T-helper 17 cell (primary cell): ENCODE results near the gene USP47. TPM values are rescaled to one million over a fixed set of nuclear protein-coding genes. Genes with fewer than 3 reads are reported as not detected.

Experiments used
- ATAC-seq: fragments of 150-1000 bp; cut with Tn5 transposase; 2 replicates; pipeline ENCODE4 v1.10.0; 2021; ENCODE audit warnings: mild to moderate bottlenecking, moderate library complexity
- DNase-seq, 3 donors: peaks; one replicate each; pipeline versions ENCODE4 v3.0.0 to v3.0.0-alpha.2; 2020 to 2021
- H3K9me3 ChIP-seq: one replicate; pipeline ENCODE4 v1.7.0; 2013; ENCODE audit warnings: low read length, mild to moderate bottlenecking; ENCODE audit not compliant: control insufficient read depth, poor library complexity, severe bottlenecking
- H3K27ac Mint-ChIP-seq: one replicate; pipeline ENCODE4 v1.8.0; 2022; ENCODE audit warnings: mild to moderate bottlenecking, moderate library complexity, mixed read lengths
- H3K27me3 Mint-ChIP-seq: one replicate; pipeline ENCODE4 v1.8.0; 2022; ENCODE audit warnings: mixed read lengths
- H3K36me3 Mint-ChIP-seq: one replicate; pipeline ENCODE4 v1.8.0; 2022; ENCODE audit warnings: low read depth, mixed read lengths
- H3K4me1 Mint-ChIP-seq: one replicate; pipeline ENCODE4 v1.8.0; 2022; ENCODE audit warnings: mild to moderate bottlenecking, mixed read lengths
- H3K4me3 Mint-ChIP-seq: one replicate; pipeline ENCODE4 v1.8.0; 2022; ENCODE audit warnings: mild to moderate bottlenecking, moderate library complexity, mixed read lengths
- total RNA-seq, 4 donors: library from RNA in 2 of 4; stranded (reverse) in 2 of 4; gene quantifications; one replicate each; pipeline ENCODE4 v1.2.3 and lab custom pipeline; 2022 to 2026

Gene USP47
- total RNA-seq, 2 donors from 2014 or later, result 71.5 to 82.3 TPM

DNA sequence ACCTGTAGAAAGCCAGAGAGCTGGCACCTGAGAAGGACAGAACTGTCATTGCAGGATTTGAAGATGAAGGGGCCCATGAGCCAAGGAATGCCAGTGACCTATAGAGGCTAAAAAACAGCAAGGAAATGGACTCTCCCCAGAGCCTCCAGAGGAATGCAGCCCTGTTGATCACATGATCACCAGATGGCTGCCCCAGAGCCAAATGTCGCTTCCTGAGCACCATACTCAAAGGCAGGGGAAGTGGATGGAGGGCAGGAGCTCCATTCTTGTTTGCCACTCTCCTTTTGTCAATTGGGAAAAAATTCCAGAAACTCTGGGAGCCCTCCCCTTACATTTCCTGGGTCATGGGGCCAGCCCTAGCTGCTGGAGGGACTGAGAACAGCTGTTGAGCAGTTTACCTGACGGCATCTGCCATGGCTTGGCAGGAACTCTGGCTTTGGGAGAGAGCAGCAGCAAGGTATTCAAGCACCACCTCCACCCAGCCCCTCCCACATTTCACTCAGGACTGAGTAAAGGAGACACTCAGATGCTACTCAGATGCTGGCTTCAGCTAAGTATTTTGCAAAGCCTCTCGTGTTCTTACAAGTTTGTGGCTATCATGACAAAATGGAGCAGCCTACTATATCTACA is 119.7 kb downstream of the USP47 start:
- DNase-seq (no peak), ATAC-seq (no peak)
- H3K9me3 ChIP-seq, result no peaks in the 10 kb centered on the region
- Mint-ChIP-seq H3K4me1 (peaks cover 50% of the 10 kb centered on the region), H3K27me3 (no peaks in the 10 kb centered on the region), H3K27ac (no peak overlapping the region), H3K4me3 (no peak overlapping the region), H3K36me3 (no peaks in the 10 kb centered on the region)

GRCh38 chr11:11963067-11963466 is 121.3 kb downstream of the USP47 start:
- H3K9me3 ChIP-seq, result no peaks in the 10 kb centered on the region
- ATAC-seq (no peak), DNase-seq (no peak)
- no peaks in the 10 kb centered on the region for H3K36me3 Mint-ChIP-seq
- H3K4me1 Mint-ChIP-seq, result peaks cover 52% of the 10 kb centered on the region
- no peak overlapping the region for H3K4me3 Mint-ChIP-seq
- no peaks in the 10 kb centered on the region for H3K27me3 Mint-ChIP-seq
- no peak overlapping the region for H3K27ac Mint-ChIP-seq

DNA sequence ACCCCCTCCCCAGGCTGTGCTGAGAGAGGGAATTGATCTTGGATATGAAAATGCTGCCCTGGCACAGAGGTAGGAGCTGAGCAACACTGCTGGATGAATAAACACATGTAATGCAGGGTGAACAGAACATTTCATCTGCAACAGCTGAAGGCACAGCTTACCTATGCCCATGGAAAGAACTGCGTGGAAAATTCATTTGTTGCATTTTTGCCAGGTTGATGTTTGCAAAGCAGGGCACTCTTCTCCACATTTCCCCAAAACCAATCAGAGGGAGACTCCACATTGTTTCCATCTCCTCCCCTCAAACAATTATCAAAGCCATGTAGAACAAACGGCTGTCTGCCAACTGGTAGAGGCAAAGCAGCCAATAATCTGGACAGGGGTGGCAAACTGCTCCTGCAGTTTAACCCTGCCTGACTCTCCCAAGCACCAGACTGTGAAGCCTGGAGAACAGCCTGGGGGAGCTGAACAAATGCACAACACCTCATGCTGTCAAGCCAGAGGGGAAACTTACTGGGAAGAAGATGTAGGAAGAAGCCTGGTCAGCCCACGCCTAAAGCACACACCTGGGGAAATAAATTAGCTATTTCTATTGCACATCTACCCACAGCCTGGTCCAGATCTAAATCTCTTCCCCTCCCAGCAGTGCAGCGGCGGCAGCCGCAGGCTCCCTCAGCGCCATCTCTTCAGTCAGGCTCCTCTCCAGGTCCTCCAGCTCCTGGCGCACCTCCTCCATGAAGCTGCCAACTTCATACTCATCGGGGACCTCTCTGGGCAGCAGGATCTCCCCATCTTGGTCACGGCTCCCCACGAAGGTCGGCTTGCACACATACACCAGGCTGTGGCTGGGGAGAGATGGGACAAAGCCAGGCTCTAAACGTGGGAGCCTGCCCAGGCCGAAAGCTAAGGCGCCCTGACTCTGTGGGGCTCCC is 122.3 kb downstream of the USP47 start:
- H3K4me3 Mint-ChIP-seq, result no peak overlapping the region
- H3K27me3 Mint-ChIP-seq, result no peaks in the 10 kb centered on the region
- ATAC-seq, result no peak
- no peak overlapping the region for H3K27ac Mint-ChIP-seq
- no peak for DNase-seq
- H3K4me1 Mint-ChIP-seq, result peaks cover 44% of the 10 kb centered on the region
- no peaks in the 10 kb centered on the region for H3K36me3 Mint-ChIP-seq
- no peaks in the 10 kb centered on the region for H3K9me3 ChIP-seq

DNA sequence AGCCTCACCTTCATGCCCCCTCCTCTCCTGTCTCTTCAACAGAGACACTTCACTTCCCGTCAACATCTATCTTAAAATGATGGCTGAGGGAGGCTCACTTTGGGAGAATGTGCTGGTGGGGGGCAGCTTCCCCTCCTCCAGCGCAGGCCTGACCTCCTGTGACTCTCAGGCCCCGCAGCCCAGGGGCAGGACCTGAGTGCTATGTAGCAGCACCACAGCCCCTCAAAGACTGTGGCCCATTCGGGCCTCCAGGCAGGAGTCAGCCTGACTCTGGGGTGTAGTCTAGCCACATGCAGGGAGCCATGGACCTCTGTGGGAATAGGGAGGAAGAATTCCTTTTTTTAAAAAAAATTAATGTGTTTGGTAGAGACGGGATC is 123.0 kb downstream of the USP47 start:
- no peak overlapping the region for H3K27ac Mint-ChIP-seq
- no peak for ATAC-seq
- H3K27me3 Mint-ChIP-seq, result peaks cover 2% of the 10 kb centered on the region
- peaks cover 38% of the 10 kb centered on the region for H3K4me1 Mint-ChIP-seq
- no peaks in the 10 kb centered on the region for H3K9me3 ChIP-seq
- H3K36me3 Mint-ChIP-seq, result no peaks in the 10 kb centered on the region
- H3K4me3 Mint-ChIP-seq, result no peak overlapping the region
- DNase-seq, result no peak

DNA sequence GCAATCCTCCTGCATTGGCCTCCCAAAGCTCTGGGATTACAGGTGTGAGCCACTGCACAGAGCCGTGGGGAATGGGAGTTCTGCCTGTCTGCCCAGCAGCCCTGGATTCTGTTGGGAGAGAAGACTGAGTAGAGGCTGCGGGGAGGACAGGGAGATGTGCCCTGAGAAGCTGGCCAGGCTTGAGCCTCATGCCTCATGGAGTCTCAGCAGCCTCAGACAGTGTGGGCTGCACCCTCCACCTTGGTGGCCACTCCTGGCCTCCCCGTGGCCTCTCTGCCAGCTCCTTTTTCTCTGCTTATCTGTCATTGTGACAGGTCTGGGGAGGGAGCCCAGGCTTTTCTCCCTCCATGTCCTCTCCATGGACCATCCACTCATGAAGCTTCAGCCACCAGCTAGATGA is 123.4 kb downstream of the USP47 start:
- H3K9me3 ChIP-seq, result no peaks in the 10 kb centered on the region
- Mint-ChIP-seq H3K27me3 (peaks cover 6% of the 10 kb centered on the region), H3K4me1 (peaks cover 34% of the 10 kb centered on the region), H3K27ac (no peak overlapping the region), H3K4me3 (no peak overlapping the region), H3K36me3 (no peaks in the 10 kb centered on the region)
- no peak for DNase-seq
- ATAC-seq, result no peak

DNA sequence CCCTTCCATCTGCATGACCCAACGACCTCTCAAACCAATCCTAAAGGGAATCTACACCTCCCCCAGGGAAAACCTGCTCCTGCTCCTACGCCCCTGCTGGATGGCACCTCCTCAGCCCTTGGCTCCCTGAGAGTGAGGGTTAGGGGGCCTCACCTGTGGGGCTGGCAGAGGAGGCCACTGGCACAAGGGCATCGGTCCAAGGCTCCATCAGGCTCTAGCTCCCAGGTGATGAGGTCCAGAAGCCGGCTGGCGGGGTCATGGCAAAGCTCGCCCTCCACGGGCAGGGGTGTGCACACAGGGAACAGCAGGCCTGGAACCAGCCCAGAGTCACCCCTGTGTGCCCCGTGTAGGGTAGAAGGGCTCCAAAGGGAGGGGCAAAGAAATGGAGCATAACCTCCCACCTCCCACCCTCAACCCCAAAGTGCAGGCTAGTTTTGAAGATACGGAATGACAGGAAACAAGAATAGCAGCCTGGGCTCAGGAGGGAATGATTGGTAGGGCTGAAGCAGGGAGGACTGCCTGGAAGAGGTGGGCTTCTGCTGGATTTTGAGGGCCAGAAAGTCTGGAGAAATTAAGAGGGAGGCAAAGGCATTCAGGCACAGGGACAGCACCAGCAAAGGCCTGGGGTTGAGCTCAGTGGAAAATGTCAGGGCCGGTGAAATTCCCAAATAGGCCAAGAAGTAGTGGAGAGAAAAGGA is 124.0 kb downstream of the USP47 start:
- H3K27ac Mint-ChIP-seq, result peak overlapping the region; percentile 51
- H3K9me3 ChIP-seq, result no peaks in the 10 kb centered on the region
- peaks cover 9% of the 10 kb centered on the region for H3K27me3 Mint-ChIP-seq
- no peaks in the 10 kb centered on the region for H3K36me3 Mint-ChIP-seq
- H3K4me1 Mint-ChIP-seq, result peaks cover 27% of the 10 kb centered on the region
- DNase-seq, result no peak
- no peak overlapping the region for H3K4me3 Mint-ChIP-seq
- ATAC-seq, result no peak

DNA sequence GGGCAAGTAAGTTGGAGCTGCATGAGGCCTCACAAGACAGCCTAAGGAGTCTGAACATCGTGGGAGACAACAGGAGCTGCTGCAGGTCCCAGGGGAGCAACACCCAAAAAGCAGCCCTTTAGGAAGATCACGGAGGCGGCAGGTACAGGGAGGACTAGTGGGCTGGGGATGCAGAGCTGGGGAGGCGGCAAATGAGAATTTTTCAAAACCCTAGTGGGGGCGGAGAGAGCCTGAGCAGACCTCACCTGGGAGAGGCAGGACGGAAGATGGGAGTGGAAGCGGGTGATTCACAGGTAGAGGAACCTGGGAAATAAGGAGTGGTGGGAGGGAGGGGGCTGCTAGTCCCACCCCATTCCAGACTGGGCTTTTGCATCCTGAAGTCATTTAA is 124.6 kb downstream of the USP47 start:
- DNase-seq (no peak), ATAC-seq (no peak)
- H3K27ac Mint-ChIP-seq, result peak overlapping the region; percentile 51
- H3K4me3 Mint-ChIP-seq, result no peak overlapping the region
- H3K36me3 Mint-ChIP-seq, result no peaks in the 10 kb centered on the region
- H3K4me1 Mint-ChIP-seq, result peaks cover 23% of the 10 kb centered on the region
- no peaks in the 10 kb centered on the region for H3K9me3 ChIP-seq
- H3K27me3 Mint-ChIP-seq, result peaks cover 9% of the 10 kb centered on the region

GRCh38 chr11:11966826-11967668 is 125.3 kb downstream of the USP47 start:
- H3K27ac Mint-ChIP-seq, result peak overlapping the region; percentile 51
- H3K4me3 Mint-ChIP-seq, result no peak overlapping the region
- H3K27me3 Mint-ChIP-seq, result peaks cover 9% of the 10 kb centered on the region
- peak; percentile 95 for ATAC-seq
- peaks cover 19% of the 10 kb centered on the region for H3K4me1 Mint-ChIP-seq
- DNase-seq, result peak; percentile 45 to 64 (median 46)
- no peaks in the 10 kb centered on the region for H3K9me3 ChIP-seq
- no peaks in the 10 kb centered on the region for H3K36me3 Mint-ChIP-seq

GRCh38 chr11:11967669-11968510 is 126.1 kb downstream of the USP47 start:
- Mint-ChIP-seq H3K4me3 (no peak overlapping the region), H3K4me1 (peaks cover 13% of the 10 kb centered on the region), H3K27ac (no peak overlapping the region), H3K27me3 (peaks cover 9% of the 10 kb centered on the region), H3K36me3 (no peaks in the 10 kb centered on the region)
- DNase-seq, result no peak
- no peak for ATAC-seq
- no peaks in the 10 kb centered on the region for H3K9me3 ChIP-seq

- H3K27ac Mint-ChIP-seq, result no peak overlapping the region
- H3K4me1 Mint-ChIP-seq, result peaks cover 13% of the 10 kb centered on the region
- DNase-seq (no peak), ATAC-seq (no peak)
- no peaks in the 10 kb centered on the region for H3K36me3 Mint-ChIP-seq
- H3K27me3 Mint-ChIP-seq, result peaks cover 9% of the 10 kb centered on the region
- no peak overlapping the region for H3K4me3 Mint-ChIP-seq
- H3K9me3 ChIP-seq, result no peaks in the 10 kb centered on the region
Measured at GRCh38 chr11:11968511-11969280, 126.9 kb downstream of the USP47 start.

- peaks cover 9% of the 10 kb centered on the region for H3K27me3 Mint-ChIP-seq
- no peaks in the 10 kb centered on the region for H3K36me3 Mint-ChIP-seq
- no peak overlapping the region for H3K27ac Mint-ChIP-seq
- H3K4me3 Mint-ChIP-seq, result no peak overlapping the region
- H3K9me3 ChIP-seq, result no peaks in the 10 kb centered on the region
- peaks cover 9% of the 10 kb centered on the region for H3K4me1 Mint-ChIP-seq
- no peak for DNase-seq
- ATAC-seq, result no peak
Measured at GRCh38 chr11:11969380-11970215, 127.8 kb downstream of the USP47 start.
